KMS-11 (cell line): ENCODE results near the gene ABCC10.

Experiments
- H2AFZ ChIP-seq: fragments of 200-600 bp; sonication (generic); 2 replicates; pipeline ENCODE4 v1.6.1; 2016; ENCODE audit warnings: antibody characterized with exemption, mixed run types, low read depth
- H3K27ac ChIP-seq: fragments of 200-600 bp; sonication (generic); 2 replicates; pipeline ENCODE4 v1.6.1; 2016; ENCODE audit warnings: mild to moderate bottlenecking, mixed run types
- H3K27me3 ChIP-seq: fragments of 200-600 bp; sonication (generic); 2 replicates; pipeline ENCODE4 v1.6.1; 2017; ENCODE audit warnings: mild to moderate bottlenecking, low read depth, mixed run types, moderate library complexity; ENCODE audit not compliant: insufficient read depth
- H3K36me3 ChIP-seq: fragments of 200-600 bp; sonication (generic); 2 replicates; pipeline ENCODE4 v1.6.1; 2017; ENCODE audit warnings: mild to moderate bottlenecking, mixed run types; ENCODE audit not compliant: insufficient read depth
- H3K4me1 ChIP-seq: fragments of 200-600 bp; sonication (generic); 2 replicates; pipeline ENCODE4 v1.6.1; 2016; ENCODE audit warnings: mild to moderate bottlenecking, low read depth, mixed run types; ENCODE audit not compliant: poor library complexity, severe bottlenecking
- H3K4me2 ChIP-seq: fragments of 200-600 bp; sonication (generic); 2 replicates; pipeline ENCODE4 v1.7.0; 2016; ENCODE audit warnings: mild to moderate bottlenecking, mixed run types
- H3K4me3 ChIP-seq: fragments of 200-600 bp; sonication (generic); IDR thresholded peaks from 2 replicates; pipeline ENCODE4 v1.6.1; 2017; ENCODE audit warnings: low read depth, low read length, mixed read lengths; ENCODE audit not compliant: insufficient read depth
- H3K79me2 ChIP-seq: fragments of 200-600 bp; sonication (generic); 2 replicates; pipeline ENCODE4 v1.6.1; 2016; ENCODE audit warnings: low read depth, mixed run types; ENCODE audit not compliant: insufficient read depth
- H3K9ac ChIP-seq: fragments of 200-600 bp; sonication (generic); 2 replicates; pipeline ENCODE4 v1.6.1; 2016; ENCODE audit warnings: mild to moderate bottlenecking, mixed run types
- H4K20me1 ChIP-seq: fragments of 200-600 bp; sonication (generic); 2 replicates; pipeline ENCODE4 v1.6.1; 2016; ENCODE audit warnings: mild to moderate bottlenecking, mixed run types; ENCODE audit not compliant: insufficient read depth
- TF ChIP-seq, protein P1 (sequence below): fragments of 200-600 bp; sonication (generic); conservative IDR thresholded peaks from 2 replicates; pipeline ENCODE4 v1.6.1; 2017; ENCODE audit warnings: low read depth, mild to moderate bottlenecking, antibody characterized with exemption, low read length, moderate library complexity, mixed read lengths

ABCC10 gene

DNA sequence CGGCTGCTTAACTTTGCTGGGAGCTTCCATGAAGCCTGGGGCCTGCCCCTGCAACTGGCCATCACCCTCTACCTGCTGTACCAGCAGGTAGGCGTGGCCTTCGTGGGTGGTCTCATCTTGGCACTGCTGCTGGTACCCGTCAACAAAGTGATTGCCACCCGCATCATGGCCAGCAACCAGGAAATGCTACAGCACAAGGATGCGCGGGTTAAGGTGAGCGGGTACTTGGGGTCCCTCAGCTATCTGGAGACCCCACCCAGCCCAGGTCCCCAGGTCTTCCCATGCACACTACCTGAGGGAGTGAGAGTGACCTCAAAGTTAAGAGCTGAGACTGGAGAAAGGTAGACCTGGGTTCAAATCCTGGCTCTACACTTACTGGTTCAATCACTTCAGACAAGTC, 5.8 kb downstream of the ABCC10 start:
- no peaks in the 10 kb centered on the region; the same call in 1 of the 2 replicates for H3K79me2 ChIP-seq
- no peak overlapping the region for H3K27ac ChIP-seq
- H3K4me3 ChIP-seq: no peak overlapping the region
- H3K4me2 ChIP-seq: no peak overlapping the region
- H4K20me1 ChIP-seq: no peaks in the 10 kb centered on the region
- H2AFZ ChIP-seq: no peak overlapping the region
- H3K36me3 ChIP-seq: no peaks in the 10 kb centered on the region
- no peak overlapping the region for H3K9ac ChIP-seq
- peaks cover 10% of the 10 kb centered on the region for H3K4me1 ChIP-seq
- TF ChIP-seq, protein P1, sequence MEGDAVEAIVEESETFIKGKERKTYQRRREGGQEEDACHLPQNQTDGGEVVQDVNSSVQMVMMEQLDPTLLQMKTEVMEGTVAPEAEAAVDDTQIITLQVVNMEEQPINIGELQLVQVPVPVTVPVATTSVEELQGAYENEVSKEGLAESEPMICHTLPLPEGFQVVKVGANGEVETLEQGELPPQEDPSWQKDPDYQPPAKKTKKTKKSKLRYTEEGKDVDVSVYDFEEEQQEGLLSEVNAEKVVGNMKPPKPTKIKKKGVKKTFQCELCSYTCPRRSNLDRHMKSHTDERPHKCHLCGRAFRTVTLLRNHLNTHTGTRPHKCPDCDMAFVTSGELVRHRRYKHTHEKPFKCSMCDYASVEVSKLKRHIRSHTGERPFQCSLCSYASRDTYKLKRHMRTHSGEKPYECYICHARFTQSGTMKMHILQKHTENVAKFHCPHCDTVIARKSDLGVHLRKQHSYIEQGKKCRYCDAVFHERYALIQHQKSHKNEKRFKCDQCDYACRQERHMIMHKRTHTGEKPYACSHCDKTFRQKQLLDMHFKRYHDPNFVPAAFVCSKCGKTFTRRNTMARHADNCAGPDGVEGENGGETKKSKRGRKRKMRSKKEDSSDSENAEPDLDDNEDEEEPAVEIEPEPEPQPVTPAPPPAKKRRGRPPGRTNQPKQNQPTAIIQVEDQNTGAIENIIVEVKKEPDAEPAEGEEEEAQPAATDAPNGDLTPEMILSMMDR: no peak
- H3K27me3 ChIP-seq: no peaks in the 10 kb centered on the region

DNA sequence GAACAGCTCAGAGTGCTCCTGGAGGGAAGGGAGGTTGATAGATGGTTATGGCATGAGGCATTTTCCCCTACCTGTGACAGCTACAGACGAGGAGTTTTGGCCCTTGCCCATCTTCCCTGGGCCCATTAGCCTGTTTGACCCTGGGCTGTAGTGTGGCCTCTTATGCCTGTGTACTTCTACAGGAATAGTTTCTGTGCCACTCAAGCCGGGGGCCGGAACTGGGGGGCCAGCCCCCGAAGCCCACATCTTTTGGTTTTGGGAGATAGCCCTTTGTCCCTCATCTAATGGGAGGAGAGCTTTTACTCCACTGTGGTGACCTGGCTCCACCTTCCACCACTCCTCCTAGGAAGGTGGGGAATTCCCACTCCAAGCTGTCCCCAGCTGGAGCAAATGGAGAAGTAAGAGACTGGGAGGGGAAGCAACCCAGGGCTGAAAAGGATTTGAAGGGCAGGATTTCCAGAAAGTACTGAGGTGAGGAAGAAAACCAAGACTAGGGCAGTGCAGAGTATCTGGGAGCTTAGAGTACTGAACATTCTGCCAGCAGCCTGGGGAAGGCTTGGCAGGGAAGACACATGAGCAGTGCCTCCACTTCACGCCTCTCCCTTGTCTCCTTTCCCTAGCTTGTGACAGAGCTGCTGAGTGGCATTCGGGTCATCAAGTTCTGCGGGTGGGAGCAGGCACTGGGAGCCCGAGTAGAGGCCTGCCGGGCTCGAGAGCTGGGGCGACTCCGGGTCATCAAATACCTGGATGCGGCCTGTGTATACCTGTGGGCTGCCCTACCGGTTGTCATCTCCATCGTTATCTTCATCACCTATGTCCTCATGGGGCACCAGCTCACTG, 6.9 kb downstream of the ABCC10 start:
- H3K27ac ChIP-seq: no peak overlapping the region
- H3K4me3 ChIP-seq: no peak overlapping the region
- no peaks in the 10 kb centered on the region for H3K27me3 ChIP-seq
- TF ChIP-seq, protein P1: no peak
- peaks cover 5% of the 10 kb centered on the region for H3K4me1 ChIP-seq
- no peaks in the 10 kb centered on the region for H4K20me1 ChIP-seq
- H3K79me2 ChIP-seq: no peaks in the 10 kb centered on the region
- H3K4me2 ChIP-seq: no peak overlapping the region
- no peak overlapping the region for H2AFZ ChIP-seq
- no peak overlapping the region for H3K9ac ChIP-seq
- H3K36me3 ChIP-seq: no peaks in the 10 kb centered on the region

DNA sequence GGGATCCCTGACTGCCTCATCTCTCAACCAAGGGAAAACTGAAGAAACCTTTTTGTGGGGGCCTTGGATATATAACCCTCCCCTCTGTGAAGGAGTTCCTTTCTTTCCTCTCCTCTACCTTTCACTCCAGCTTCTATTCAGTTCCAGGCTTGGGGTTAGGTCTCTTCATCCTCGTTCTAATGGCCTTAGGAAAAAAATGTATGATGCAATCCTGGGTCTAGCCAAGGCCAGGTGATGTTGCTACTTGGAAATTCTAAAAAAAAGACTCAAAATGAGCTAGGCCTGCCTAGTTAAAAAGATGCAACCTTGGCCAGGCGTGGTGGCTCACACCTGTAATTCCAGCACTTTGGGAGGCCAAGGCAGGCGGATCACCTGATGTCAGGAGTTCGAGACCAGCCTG, 7.6 kb downstream of the ABCC10 start:
- H3K4me3 ChIP-seq: no peak overlapping the region
- no peak overlapping the region for H3K4me2 ChIP-seq
- no peak overlapping the region for H2AFZ ChIP-seq
- no peaks in the 10 kb centered on the region for H4K20me1 ChIP-seq
- no peaks in the 10 kb centered on the region for H3K27me3 ChIP-seq
- no peak overlapping the region for H3K27ac ChIP-seq
- TF ChIP-seq, protein P1: no peak
- no peak overlapping the region for H3K9ac ChIP-seq
- H3K36me3 ChIP-seq: no peaks in the 10 kb centered on the region
- no peaks in the 10 kb centered on the region for H3K79me2 ChIP-seq
- H3K4me1 ChIP-seq: no peaks in the 10 kb centered on the region

DNA sequence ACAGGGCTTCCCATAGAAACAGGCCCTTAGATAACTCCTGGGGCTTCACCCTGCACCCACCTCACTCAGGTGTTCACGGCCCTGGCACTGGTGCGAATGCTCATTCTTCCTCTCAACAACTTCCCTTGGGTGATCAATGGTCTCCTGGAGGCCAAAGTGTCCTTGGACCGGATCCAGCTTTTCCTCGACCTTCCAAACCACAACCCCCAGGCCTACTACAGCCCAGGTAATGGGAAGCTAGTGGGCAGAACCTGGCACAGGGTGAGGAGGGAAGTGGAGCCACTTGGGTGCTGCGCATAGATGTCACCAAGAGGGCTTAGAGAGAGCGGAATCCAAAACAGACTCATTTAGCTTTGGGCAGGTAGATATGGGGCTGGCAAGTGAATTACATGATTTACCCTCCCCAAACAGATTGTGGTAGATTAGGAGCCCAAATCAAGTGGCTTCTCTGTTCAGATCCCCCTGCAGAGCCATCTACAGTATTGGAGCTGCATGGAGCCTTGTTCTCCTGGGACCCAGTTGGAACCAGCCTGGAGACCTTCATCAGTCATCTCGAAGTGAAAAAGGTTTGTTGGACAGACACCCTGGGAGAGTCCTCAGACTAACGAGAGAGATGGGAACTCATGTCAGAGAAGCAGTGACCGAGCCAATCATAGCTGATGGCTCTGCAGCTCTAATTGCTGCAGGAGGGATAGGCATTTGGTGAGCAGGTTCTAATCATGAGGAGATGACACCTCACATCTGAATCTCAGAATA, 8.5 kb downstream of the ABCC10 start:
- Histone ChIP-seq H3K79me2 (no peaks in the 10 kb centered on the region), H3K4me2 (no peak overlapping the region), H3K4me3 (no peak overlapping the region), H4K20me1 (no peaks in the 10 kb centered on the region), H3K36me3 (no peaks in the 10 kb centered on the region), H3K27me3 (no peaks in the 10 kb centered on the region), H2AFZ (no peak overlapping the region), H3K9ac (no peak overlapping the region), H3K27ac (no peak overlapping the region), H3K4me1 (no peaks in the 10 kb centered on the region)
- TF ChIP-seq, protein P1: no peak
